ENCODE results near the gene CEP78.

GRCh38 chr9:78314953-78315870, 79.3 kb downstream of the CEP78 start:
- no peak for TF ChIP-seq CTCF (IDR thresholded peaks at IDR 0.05)
- no peak for TF ChIP-seq POLR2A (IDR thresholded peaks at IDR 0.05)

All from right lobe of liver (tissue), 4 donors.